Activated T-helper 2 cell treated with anti-CD3 and anti-CD28 coated beads, Interferon-gamma antibody, Interleukin-2, Interleukin-4, amounts not matched to agents 10 μg/mL and 5 μg/mL and 100 μg/mL, durations not matched to agents 14 hours and 24 hours and 36 hours (primary cell): ENCODE results near the gene TMEM117. TPM values are rescaled to one million over a fixed set of nuclear protein-coding genes. Genes with fewer than 3 reads are reported as not detected.

ENCODE experiments used
- DNase-seq: peaks from one replicate; pipeline ENCODE4 v3.0.0; 2021; ENCODE audit warnings: low spot score
- H3K27ac Mint-ChIP-seq: one replicate; pipeline ENCODE4 v1.8.0; 2021; ENCODE audit warnings: mixed read lengths
- H3K27me3 Mint-ChIP-seq: one replicate; pipeline ENCODE4 v1.8.0; 2021; ENCODE audit warnings: low read depth, mixed read lengths
- H3K36me3 Mint-ChIP-seq: one replicate; pipeline ENCODE4 v1.8.0; 2021; ENCODE audit warnings: low read depth, mixed read lengths
- H3K4me1 Mint-ChIP-seq: one replicate; pipeline ENCODE4 v1.8.0; 2021; ENCODE audit warnings: low read depth, mixed read lengths
- H3K4me3 Mint-ChIP-seq: one replicate; pipeline ENCODE4 v1.8.0; 2021; ENCODE audit warnings: low read depth, mild to moderate bottlenecking, moderate library complexity, mixed read lengths
- H3K9me3 Mint-ChIP-seq: one replicate; pipeline ENCODE4 v1.8.0; 2021; ENCODE audit warnings: mixed read lengths
- intact Hi-C: fragments of 100-400 bp; cut with micrococcal nuclease; formaldehyde crosslinking; loops from one replicate; pipeline ENCODE4 v1.15.1; 2023
- total RNA-seq: library from RNA; stranded (reverse); gene quantifications from 2 replicates; pipeline ENCODE4 v1.2.3, GENCODE V29; 2022

TMEM117 gene
- total RNA-seq, 1 donor from 2014 or later, result 1.3 TPM

- intact Hi-C loops, result no loop called here
- Mint-ChIP-seq H3K4me3 (no peak overlapping the region), H3K27me3 (no peaks in the 10 kb centered on the region), H3K4me1 (peaks cover 3% of the 10 kb centered on the region), H3K9me3 (peaks cover 5% of the 10 kb centered on the region), H3K27ac (no peak overlapping the region), H3K36me3 (no peaks in the 10 kb centered on the region)
- DNase-seq, result no peak
Observed at GRCh38 chr12:44299524-44299923, 463.6 kb downstream of the TMEM117 start.

- intact Hi-C loops, result no loop called here
- H3K4me1 Mint-ChIP-seq, result peaks cover 1% of the 10 kb centered on the region
- no peak overlapping the region for H3K4me3 Mint-ChIP-seq
- H3K36me3 Mint-ChIP-seq, result no peaks in the 10 kb centered on the region
- no peak overlapping the region for H3K27ac Mint-ChIP-seq
- no peak for DNase-seq
- peaks cover 8% of the 10 kb centered on the region for H3K9me3 Mint-ChIP-seq
- H3K27me3 Mint-ChIP-seq, result no peaks in the 10 kb centered on the region
Observed at GRCh38 chr12:44307506-44308168, 471.8 kb downstream of the TMEM117 start.

GRCh38 chr12:44313188-44313587 is 477.3 kb downstream of the TMEM117 start:
- intact Hi-C loops, result no loop called here
- H3K4me1 Mint-ChIP-seq, result peaks cover 2% of the 10 kb centered on the region
- no peak overlapping the region for H3K4me3 Mint-ChIP-seq
- no peaks in the 10 kb centered on the region for H3K9me3 Mint-ChIP-seq
- H3K27me3 Mint-ChIP-seq, result no peaks in the 10 kb centered on the region
- H3K27ac Mint-ChIP-seq, result no peak overlapping the region
- DNase-seq, result no peak
- no peaks in the 10 kb centered on the region for H3K36me3 Mint-ChIP-seq

DNA sequence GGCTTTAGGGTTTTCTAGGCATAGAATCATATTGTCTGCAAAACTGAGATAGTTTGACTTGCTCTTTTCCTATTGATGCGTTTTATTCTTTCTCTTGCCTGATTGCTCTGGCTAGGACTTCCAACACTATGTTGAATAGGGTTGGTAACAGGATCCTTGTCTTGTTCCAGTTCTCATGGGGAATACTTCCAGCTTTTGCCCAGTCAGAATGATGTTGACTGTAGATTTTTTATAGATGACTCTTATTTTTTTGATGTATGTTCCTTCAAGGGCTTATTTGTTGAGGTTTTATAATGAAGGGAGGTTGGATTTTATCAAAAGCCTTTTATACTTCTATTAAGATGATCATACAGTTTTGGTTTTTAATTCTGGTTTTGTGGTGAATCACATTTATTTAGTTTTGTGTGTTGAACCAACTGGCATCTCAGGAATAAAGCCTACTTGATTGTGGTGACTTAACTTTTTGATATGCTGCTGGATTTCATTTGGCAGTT is 478.2 kb downstream of the TMEM117 start:
- H3K27ac Mint-ChIP-seq, result no peak overlapping the region
- no peaks in the 10 kb centered on the region for H3K36me3 Mint-ChIP-seq
- no peak for DNase-seq
- H3K9me3 Mint-ChIP-seq, result no peaks in the 10 kb centered on the region
- H3K4me3 Mint-ChIP-seq, result no peak overlapping the region
- no peaks in the 10 kb centered on the region for H3K27me3 Mint-ChIP-seq
- H3K4me1 Mint-ChIP-seq, result peaks cover 2% of the 10 kb centered on the region
- intact Hi-C loops, result no loop called here

DNA sequence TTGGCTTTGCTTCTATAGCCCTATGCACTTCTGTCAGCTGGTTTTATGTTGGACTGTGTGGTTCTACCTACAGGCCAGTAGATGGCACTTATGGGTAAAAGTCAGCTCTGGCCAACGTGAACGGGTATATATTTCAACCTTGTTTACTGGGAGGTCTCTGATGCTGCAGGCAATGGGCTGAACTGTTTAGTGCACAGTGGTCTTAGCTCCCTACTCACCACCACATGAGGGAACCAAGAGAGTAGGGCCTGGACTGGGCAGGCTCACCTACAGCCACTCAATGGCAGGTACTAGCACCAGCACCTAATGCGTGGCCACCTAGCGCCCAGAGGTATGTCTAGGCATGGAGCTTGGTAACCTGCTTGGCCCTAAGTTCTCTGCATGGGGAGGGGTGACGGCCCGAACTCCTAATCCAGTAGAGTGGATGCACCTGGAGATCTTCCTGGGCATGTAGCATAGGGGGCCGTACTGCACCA is 481.8 kb downstream of the TMEM117 start:
- Mint-ChIP-seq H3K4me3 (no peak overlapping the region), H3K27ac (no peak overlapping the region), H3K27me3 (no peaks in the 10 kb centered on the region), H3K4me1 (peaks cover 2% of the 10 kb centered on the region), H3K9me3 (no peaks in the 10 kb centered on the region), H3K36me3 (no peaks in the 10 kb centered on the region)
- intact Hi-C loops, result no loop called here
- DNase-seq, result no peak

GRCh38 chr12:44331269-44331668 is 495.4 kb downstream of the TMEM117 start:
- peaks cover 4% of the 10 kb centered on the region for H3K9me3 Mint-ChIP-seq
- H3K4me1 Mint-ChIP-seq, result no peaks in the 10 kb centered on the region
- DNase-seq, result no peak
- H3K27me3 Mint-ChIP-seq, result no peaks in the 10 kb centered on the region
- intact Hi-C loops, result no loop called here
- H3K27ac Mint-ChIP-seq, result no peak overlapping the region
- no peaks in the 10 kb centered on the region for H3K36me3 Mint-ChIP-seq
- H3K4me3 Mint-ChIP-seq, result no peak overlapping the region

GRCh38 chr12:44334347-44334746 is 498.5 kb downstream of the TMEM117 start:
- DNase-seq, result no peak
- Mint-ChIP-seq H3K36me3 (no peaks in the 10 kb centered on the region), H3K27ac (no peak overlapping the region), H3K9me3 (peaks cover 4% of the 10 kb centered on the region), H3K4me3 (no peak overlapping the region), H3K27me3 (no peaks in the 10 kb centered on the region), H3K4me1 (no peaks in the 10 kb centered on the region)
- intact Hi-C loops, result no loop called here

DNA sequence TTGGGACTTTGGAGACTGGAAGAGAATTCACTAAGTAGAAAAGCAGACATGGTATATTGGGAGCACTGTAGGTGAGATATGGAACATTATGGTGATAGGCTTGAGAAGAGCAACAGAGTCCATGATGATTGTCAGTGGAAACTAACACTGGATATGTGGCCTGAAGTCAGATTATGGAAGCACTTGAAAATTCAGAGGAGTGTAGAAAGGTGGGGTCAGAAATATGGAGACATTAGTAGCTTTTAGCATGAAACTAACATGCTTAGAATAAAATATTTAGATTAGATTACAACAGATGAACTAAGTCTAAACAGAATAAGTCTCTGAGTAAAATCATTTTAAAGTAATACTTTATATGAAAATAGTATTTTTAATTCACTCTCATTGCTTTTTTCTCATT is 499.1 kb downstream of the TMEM117 start:
- Mint-ChIP-seq H3K9me3 (peaks cover 4% of the 10 kb centered on the region), H3K27ac (no peak overlapping the region), H3K36me3 (no peaks in the 10 kb centered on the region), H3K27me3 (no peaks in the 10 kb centered on the region), H3K4me3 (no peak overlapping the region), H3K4me1 (no peaks in the 10 kb centered on the region)
- intact Hi-C loops, result no loop called here
- DNase-seq, result no peak

DNA sequence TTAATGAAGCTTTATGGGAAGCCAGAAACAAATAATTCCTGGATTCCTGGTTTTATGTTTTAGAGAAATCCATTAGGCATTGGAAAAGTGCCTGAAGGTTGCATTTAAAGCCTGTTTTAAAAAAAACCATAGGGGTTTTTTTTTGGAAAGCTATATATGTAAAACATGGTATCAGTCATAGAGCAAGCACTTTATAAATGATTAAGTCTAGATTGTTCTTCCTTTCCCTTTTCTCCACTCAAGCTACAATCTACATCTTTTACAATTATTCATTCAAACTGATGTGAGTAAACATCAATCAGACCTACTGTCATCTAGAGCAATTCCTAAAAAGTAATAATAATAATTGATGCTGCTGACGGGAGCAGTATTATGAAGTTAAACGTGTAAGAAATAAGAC is 500.7 kb downstream of the TMEM117 start:
- peaks cover 4% of the 10 kb centered on the region for H3K9me3 Mint-ChIP-seq
- H3K27me3 Mint-ChIP-seq, result no peaks in the 10 kb centered on the region
- no peak overlapping the region for H3K4me3 Mint-ChIP-seq
- no peaks in the 10 kb centered on the region for H3K4me1 Mint-ChIP-seq
- no peak overlapping the region for H3K27ac Mint-ChIP-seq
- no peak for DNase-seq
- intact Hi-C loops, result no loop called here
- H3K36me3 Mint-ChIP-seq, result no peaks in the 10 kb centered on the region

DNA sequence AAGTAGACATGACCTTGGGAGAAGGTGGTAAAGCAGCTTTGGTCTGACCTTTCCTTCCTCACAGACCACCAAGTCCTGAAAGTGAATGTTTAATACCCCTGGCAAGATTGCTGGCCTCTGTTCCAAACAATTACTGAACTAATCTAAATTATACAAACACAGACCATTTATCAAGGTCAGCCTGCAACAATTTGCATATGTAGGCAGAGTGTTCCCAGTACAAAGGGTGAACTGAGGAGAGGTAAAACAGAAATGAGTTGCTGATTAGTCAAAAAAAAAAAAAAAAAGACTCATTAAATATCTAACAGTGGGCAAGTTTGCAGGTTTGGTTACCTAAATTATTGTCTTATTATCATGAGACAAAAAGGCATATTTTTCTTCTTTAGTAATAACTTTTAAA is 506.5 kb downstream of the TMEM117 start:
- Mint-ChIP-seq H3K4me1 (peaks cover 7% of the 10 kb centered on the region), H3K36me3 (no peaks in the 10 kb centered on the region), H3K27ac (no peak overlapping the region), H3K27me3 (no peaks in the 10 kb centered on the region), H3K4me3 (no peak overlapping the region), H3K9me3 (no peaks in the 10 kb centered on the region)
- no peak for DNase-seq
- intact Hi-C loops, result no loop called here

GRCh38 chr12:44347145-44347544 is 511.3 kb downstream of the TMEM117 start:
- intact Hi-C loops, result no loop called here

DNA sequence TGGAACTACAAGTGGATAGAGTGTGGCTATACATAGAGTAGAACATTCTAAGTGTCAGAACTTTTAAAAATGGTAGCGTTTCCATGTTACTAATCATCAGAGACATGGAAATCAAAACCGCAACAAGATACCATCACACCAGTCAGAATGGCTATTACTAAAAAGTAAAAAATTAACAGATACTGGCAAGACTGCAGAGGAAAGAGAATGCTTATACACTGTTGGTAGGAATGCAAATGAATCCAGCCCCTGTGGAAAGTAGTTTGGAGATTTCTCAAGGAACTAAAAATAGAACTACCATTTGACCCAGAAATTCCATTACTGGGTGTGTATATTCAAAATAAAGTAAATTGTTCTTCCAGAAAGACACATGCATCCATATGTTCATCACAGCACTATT is 521.6 kb downstream of the TMEM117 start:
- H3K4me1 Mint-ChIP-seq, result no peaks in the 10 kb centered on the region
- no peaks in the 10 kb centered on the region for H3K36me3 Mint-ChIP-seq
- no peaks in the 10 kb centered on the region for H3K9me3 Mint-ChIP-seq
- H3K27me3 Mint-ChIP-seq, result no peaks in the 10 kb centered on the region
- intact Hi-C loops, result no loop called here
- no peak overlapping the region for H3K4me3 Mint-ChIP-seq
- no peak overlapping the region for H3K27ac Mint-ChIP-seq
- DNase-seq, result no peak

More at GRCh38 chr12:44347145-44347544, 511.3 kb downstream of the TMEM117 start:
- Mint-ChIP-seq H3K9me3 (no peaks in the 10 kb centered on the region), H3K27ac (no peak overlapping the region), H3K36me3 (no peaks in the 10 kb centered on the region), H3K4me3 (no peak overlapping the region), H3K4me1 (peaks cover 7% of the 10 kb centered on the region), H3K27me3 (no peaks in the 10 kb centered on the region)
- no peak for DNase-seq

- Mint-ChIP-seq H3K4me1 (no peaks in the 10 kb centered on the region), H3K27ac (no peak overlapping the region), H3K4me3 (no peak overlapping the region), H3K27me3 (no peaks in the 10 kb centered on the region), H3K36me3 (no peaks in the 10 kb centered on the region), H3K9me3 (no peaks in the 10 kb centered on the region)
- no peak for DNase-seq
- intact Hi-C loops, result no loop called here
Observed at GRCh38 chr12:44358636-44359035, 522.8 kb downstream of the TMEM117 start.
